ENCODE measurements around the gene VWA8. TPM values are rescaled to one million over a fixed set of nuclear protein-coding genes. Genes with fewer than 3 reads are reported as not detected.
"Not testable (repeated sequence)": the region's sequence is repeated elsewhere in the genome, so short reads cannot be mapped to it uniquely, and the experiment has no call there.

The VWA8 gene
- total RNA-seq, 5 donors from 2014 or later (not counting 1 experiment from before 2014, with no cell fraction given): 17.8 to 27.1 (median 22.9) TPM

DNA sequence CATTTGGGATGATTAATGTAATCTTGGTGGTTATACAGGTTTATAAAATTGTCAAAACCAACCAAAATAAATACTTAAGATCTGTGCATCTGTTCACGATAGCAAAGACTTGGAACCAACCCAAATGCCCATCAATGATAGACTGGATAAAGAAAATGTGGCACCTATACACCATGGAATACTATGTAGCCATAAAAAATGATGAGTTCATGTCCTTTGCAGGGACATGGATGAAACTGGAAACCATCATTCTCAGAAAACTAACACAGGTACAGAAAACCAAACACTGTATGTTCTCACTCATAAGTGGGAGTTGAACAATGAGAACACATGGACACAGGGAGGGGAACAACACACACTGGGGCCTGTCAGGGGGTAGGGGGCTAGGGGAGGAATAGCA is 11.8 kb downstream of the VWA8 start:
- H3K4me3 ChIP-seq (ENCODE audit: control insufficient read depth in 1 of 2, extremely low read depth in 1 of 2, low read length in 1 of 2); H3K4me1 ChIP-seq (ENCODE audit: control insufficient read depth in 1 of 2, extremely low read depth in 1 of 2, insufficient read depth in 2 of 2, low read length in 2 of 2); H3K27ac ChIP-seq (ENCODE audit: low read length); H3K27me3 Mint-ChIP-seq; H3K36me3 ChIP-seq (ENCODE audit: control insufficient read depth in 2 of 2, extremely low read depth in 1 of 2, insufficient read depth in 1 of 2, low read length in 1 of 2); ATAC-seq (replicated peaks in 1 of 4); H3K27me3 ChIP-seq (replicated peaks in 1 of 2; ENCODE audit: control insufficient read depth in 2 of 2, extremely low read depth in 1 of 2, insufficient read depth in 2 of 2, low read length in 1 of 2); DNase-seq; H3K4me3 Mint-ChIP-seq; H3K9me3 ChIP-seq; H3K27ac Mint-ChIP-seq: not testable (repeated sequence)
- ChIA-PET CTCF (interaction anchor here (0.5 to 1.3 kb wide), 2 partner anchors 18 to 528 kb away, joined by 3 to 11 read pairs; no protein-coding TSS in a partner anchor), POLR2A (interaction anchor here (0.5 to 1.0 kb wide), 2 partner anchors 9 to 1844 kb away, joined by 4 to 5 read pairs; no protein-coding TSS in a partner anchor)
- Mint-ChIP-seq H3K9me3 (peaks cover 10 to 23% (median 22%) of the 10 kb centered on the region in 3 donors), H3K4me1 (peaks cover 18 to 24% (median 20%) of the 10 kb centered on the region in 3 donors), H3K36me3 (peaks cover 53% of the 10 kb centered on the region)
- WGBS (ENCODE audit: insufficient coverage): no CpG with 5 or more reads among the region's 1 CpG

- ChIA-PET CTCF (interaction anchor here in 1 of 2 donors (0.6 kb wide), 1 partner anchor 102 kb away, joined by 6 read pairs; no protein-coding TSS in a partner anchor), POLR2A (interaction anchor here in 1 of 2 donors (0.5 to 0.6 kb wide), 2 partner anchors 43 to 463 kb away, joined by 5 read pairs; no protein-coding TSS in a partner anchor)
- H3K27ac Mint-ChIP-seq: no peak overlapping the region
- H3K36me3 Mint-ChIP-seq: peaks cover 58% of the 10 kb centered on the region
- H3K9me3 Mint-ChIP-seq: peaks cover 10 to 23% (median 22%) of the 10 kb centered on the region in 3 donors
- no peaks in the 10 kb centered on the region for H3K9me3 ChIP-seq
- H3K27me3 ChIP-seq (replicated peaks in 1 of 2; ENCODE audit: control insufficient read depth in 2 of 2, extremely low read depth in 1 of 2, insufficient read depth in 2 of 2, low read length in 1 of 2): no peaks in the 10 kb centered on the region
- no peak overlapping the region for H3K27ac ChIP-seq (ENCODE audit: low read length)
- no peak overlapping the region for H3K4me3 ChIP-seq (ENCODE audit: control insufficient read depth in 1 of 2, extremely low read depth in 1 of 2, low read length in 1 of 2)
- DNase-seq (no peak), ATAC-seq (replicated peaks in 1 of 4) (no peak)
- peaks cover 0 to 15% (median 10%) of the 10 kb centered on the region in 3 donors for H3K4me1 Mint-ChIP-seq
- H3K4me1 ChIP-seq (ENCODE audit: control insufficient read depth in 1 of 2, extremely low read depth in 1 of 2, insufficient read depth in 2 of 2, low read length in 2 of 2): no peaks in the 10 kb centered on the region
- peaks cover 0 to 11% of the 10 kb centered on the region in 2 donors for H3K36me3 ChIP-seq (ENCODE audit: control insufficient read depth in 2 of 2, extremely low read depth in 1 of 2, insufficient read depth in 1 of 2, low read length in 1 of 2)
- no peaks in the 10 kb centered on the region for H3K27me3 Mint-ChIP-seq
- H3K4me3 Mint-ChIP-seq: no peak overlapping the region
Observed at GRCh38 chr13:41945926-41946325, 15.0 kb downstream of the VWA8 start.

GRCh38 chr13:41944635-41945397 is 16.1 kb downstream of the VWA8 start:
- Mint-ChIP-seq H3K4me1 (peaks cover 10 to 22% (median 18%) of the 10 kb centered on the region in 3 donors), H3K27me3 (no peaks in the 10 kb centered on the region), H3K27ac (no peak overlapping the region), H3K36me3 (peaks cover 58% of the 10 kb centered on the region), H3K4me3 (no peak overlapping the region), H3K9me3 (peaks cover 10 to 23% (median 22%) of the 10 kb centered on the region in 3 donors)
- no peaks in the 10 kb centered on the region for H3K27me3 ChIP-seq (replicated peaks in 1 of 2; ENCODE audit: control insufficient read depth in 2 of 2, extremely low read depth in 1 of 2, insufficient read depth in 2 of 2, low read length in 1 of 2)
- no peak for DNase-seq
- WGBS (ENCODE audit: insufficient coverage): 100% methylated on average over 1 of the region's 3 CpGs
- no peak overlapping the region for H3K4me3 ChIP-seq (ENCODE audit: control insufficient read depth in 1 of 2, extremely low read depth in 1 of 2, low read length in 1 of 2)
- H3K9me3 ChIP-seq: no peaks in the 10 kb centered on the region
- H3K27ac ChIP-seq (ENCODE audit: low read length): no peak overlapping the region
- ATAC-seq (replicated peaks in 1 of 4): no peak
- H3K36me3 ChIP-seq (ENCODE audit: control insufficient read depth in 2 of 2, extremely low read depth in 1 of 2, insufficient read depth in 1 of 2, low read length in 1 of 2): peaks cover 0 to 11% of the 10 kb centered on the region in 2 donors
- ChIA-PET CTCF (interaction anchor here in 1 of 2 donors (0.6 to 0.9 kb wide), 2 partner anchors 41 to 44 kb away, joined by 3 to 4 read pairs; no protein-coding TSS in a partner anchor), POLR2A (no interaction called here)
- no peaks in the 10 kb centered on the region for H3K4me1 ChIP-seq (ENCODE audit: control insufficient read depth in 1 of 2, extremely low read depth in 1 of 2, insufficient read depth in 2 of 2, low read length in 2 of 2)

DNA sequence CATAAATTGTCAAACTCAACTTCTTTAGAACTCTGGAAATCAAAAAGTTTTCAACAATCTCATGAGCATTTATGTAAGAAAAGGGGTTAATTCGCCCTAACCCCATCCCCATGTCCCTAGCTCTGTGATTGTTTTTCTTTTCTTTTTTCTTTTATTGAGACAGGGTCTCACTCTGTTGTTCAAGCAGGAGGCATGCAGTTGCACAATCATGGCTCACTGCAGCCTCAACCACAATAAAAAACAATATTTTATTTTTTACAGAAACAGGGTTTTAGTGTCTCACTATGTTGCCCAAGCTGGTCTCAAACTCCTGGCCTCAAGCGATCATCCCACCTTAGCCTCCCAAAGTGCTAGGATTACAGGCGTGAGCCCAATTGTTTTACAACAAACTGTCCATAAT is 16.7 kb downstream of the VWA8 start:
- Mint-ChIP-seq H3K27ac (no peak overlapping the region), H3K4me1 (peaks cover 11 to 25% (median 18%) of the 10 kb centered on the region in 3 donors), H3K27me3 (no peaks in the 10 kb centered on the region), H3K4me3 (no peak overlapping the region), H3K36me3 (peaks cover 56% of the 10 kb centered on the region), H3K9me3 (peaks cover 10 to 23% (median 22%) of the 10 kb centered on the region in 3 donors)
- CTCF ChIA-PET: no interaction called here
- peaks cover 0 to 11% of the 10 kb centered on the region in 2 donors for H3K36me3 ChIP-seq (ENCODE audit: control insufficient read depth in 2 of 2, extremely low read depth in 1 of 2, insufficient read depth in 1 of 2, low read length in 1 of 2)
- DNase-seq (no peak), ATAC-seq (replicated peaks in 1 of 4) (no peak)
- POLR2A ChIA-PET: no interaction called here
- H3K27me3 ChIP-seq (replicated peaks in 1 of 2; ENCODE audit: control insufficient read depth in 2 of 2, extremely low read depth in 1 of 2, insufficient read depth in 2 of 2, low read length in 1 of 2): no peaks in the 10 kb centered on the region
- no peak overlapping the region for H3K4me3 ChIP-seq (ENCODE audit: control insufficient read depth in 1 of 2, extremely low read depth in 1 of 2, low read length in 1 of 2)
- H3K4me1 ChIP-seq (ENCODE audit: control insufficient read depth in 1 of 2, extremely low read depth in 1 of 2, insufficient read depth in 2 of 2, low read length in 2 of 2): no peaks in the 10 kb centered on the region
- 90% methylated on average over 2 of the region's 3 CpGs for WGBS (ENCODE audit: insufficient coverage)
- H3K9me3 ChIP-seq: no peaks in the 10 kb centered on the region
- no peak overlapping the region for H3K27ac ChIP-seq (ENCODE audit: low read length)

DNA sequence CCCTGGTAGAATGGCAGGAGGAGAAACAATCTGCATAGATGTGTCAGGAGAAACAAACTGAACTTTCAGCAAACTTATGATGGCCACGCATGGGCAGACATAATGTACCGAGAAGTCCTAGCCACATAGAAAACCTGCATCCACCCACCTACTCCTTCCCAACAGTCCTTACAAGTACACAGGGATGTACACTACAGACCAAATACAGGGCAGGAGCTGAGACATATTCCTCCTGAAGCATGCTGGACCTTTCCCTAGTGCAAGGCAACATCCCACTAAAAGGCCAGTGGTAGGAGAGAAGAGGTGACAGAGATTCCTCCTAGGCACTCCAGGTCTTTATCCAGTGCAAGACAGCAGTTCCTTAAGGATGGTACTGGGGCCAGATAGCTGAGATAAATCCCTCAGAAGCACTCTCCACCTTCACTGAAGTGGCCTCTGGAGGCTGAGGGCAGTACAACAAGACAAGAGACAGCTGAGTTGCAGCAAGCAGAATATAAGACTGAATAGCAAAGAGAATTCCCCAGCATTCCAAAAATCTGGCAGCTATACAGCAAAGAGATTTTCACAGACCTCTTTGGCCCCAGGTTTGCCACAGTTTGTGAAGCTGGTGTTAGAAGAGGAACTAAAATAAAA is 18.3 kb downstream of the VWA8 start:
- Histone ChIP-seq H3K27ac (ENCODE audit: low read length) (no peak overlapping the region), H3K36me3 (ENCODE audit: control insufficient read depth in 2 of 2, extremely low read depth in 1 of 2, insufficient read depth in 1 of 2, low read length in 1 of 2) (peaks cover 0 to 11% of the 10 kb centered on the region in 2 donors), H3K4me1 (ENCODE audit: control insufficient read depth in 1 of 2, extremely low read depth in 1 of 2, insufficient read depth in 2 of 2, low read length in 2 of 2) (no peaks in the 10 kb centered on the region), H3K27me3 (replicated peaks in 1 of 2; ENCODE audit: control insufficient read depth in 2 of 2, extremely low read depth in 1 of 2, insufficient read depth in 2 of 2, low read length in 1 of 2) (no peaks in the 10 kb centered on the region), H3K4me3 (ENCODE audit: control insufficient read depth in 1 of 2, extremely low read depth in 1 of 2, low read length in 1 of 2) (no peak overlapping the region), H3K9me3 (no peaks in the 10 kb centered on the region)
- no peak for DNase-seq
- Mint-ChIP-seq H3K9me3 (peaks cover 10 to 23% (median 22%) of the 10 kb centered on the region in 3 donors), H3K4me3 (no peak overlapping the region), H3K4me1 (peaks cover 11 to 26% (median 17%) of the 10 kb centered on the region in 3 donors), H3K36me3 (peaks cover 47% of the 10 kb centered on the region), H3K27me3 (no peaks in the 10 kb centered on the region), H3K27ac (no peak overlapping the region)
- ChIA-PET CTCF (interaction anchor here in 1 of 2 donors (1.1 kb wide), 1 partner anchor 11 kb away, joined by 3 read pairs; no protein-coding TSS in a partner anchor), POLR2A (no interaction called here)
- 100% methylated on average over 2 of the region's 2 CpGs for WGBS (ENCODE audit: insufficient coverage)
- ATAC-seq (replicated peaks in 1 of 4): no peak

- H3K36me3 Mint-ChIP-seq: peaks cover 39% of the 10 kb centered on the region
- 100% methylated on average over 1 of the region's 5 CpGs for WGBS (ENCODE audit: insufficient coverage)
- Histone ChIP-seq H3K27me3 (replicated peaks in 1 of 2; ENCODE audit: control insufficient read depth in 2 of 2, extremely low read depth in 1 of 2, insufficient read depth in 2 of 2, low read length in 1 of 2) (no peaks in the 10 kb centered on the region), H3K36me3 (ENCODE audit: control insufficient read depth in 2 of 2, extremely low read depth in 1 of 2, insufficient read depth in 1 of 2, low read length in 1 of 2) (peaks cover 0 to 5% of the 10 kb centered on the region in 2 donors), H3K9me3 (no peaks in the 10 kb centered on the region), H3K4me3 (ENCODE audit: control insufficient read depth in 1 of 2, extremely low read depth in 1 of 2, low read length in 1 of 2) (no peak overlapping the region), H3K4me1 (ENCODE audit: control insufficient read depth in 1 of 2, extremely low read depth in 1 of 2, insufficient read depth in 2 of 2, low read length in 2 of 2) (no peaks in the 10 kb centered on the region), H3K27ac (ENCODE audit: low read length) (no peak overlapping the region)
- H3K9me3 Mint-ChIP-seq: peaks cover 3 to 15% (median 12%) of the 10 kb centered on the region in 3 donors
- no peaks in the 10 kb centered on the region for H3K27me3 Mint-ChIP-seq
- ATAC-seq (replicated peaks in 1 of 4): no peak
- H3K4me1 Mint-ChIP-seq: peaks cover 14 to 28% (median 17%) of the 10 kb centered on the region in 3 donors
- no peak for DNase-seq
- no peak overlapping the region for H3K27ac Mint-ChIP-seq
- POLR2A ChIA-PET: interaction anchor here (0.6 to 1.0 kb wide), 3 partner anchors 8 to 19 kb away, joined by 3 to 4 read pairs (median 3); no protein-coding TSS in a partner anchor
- H3K4me3 Mint-ChIP-seq: no peak overlapping the region
- CTCF ChIA-PET: interaction anchor here (0.6 to 1.1 kb wide), 2 partner anchors 9 to 23 kb away, joined by 3 to 4 read pairs; no protein-coding TSS in a partner anchor
Observed at GRCh38 chr13:41941174-41941573, 19.7 kb downstream of the VWA8 start.

Data from T-cell (primary cell).